DOHH2 (cell line): ENCODE results near the gene TRPM1.
A peak's percentile ranks its signal among the peaks of the same experiment; 100 is the strongest.

ENCODE experiments used
- EZH2phosphoT487 ChIP-seq: fragments of 200-600 bp; sonication (generic); IDR thresholded peaks from 2 replicates; pipeline ENCODE4 v1.6.1; 2017; ENCODE audit warnings: borderline replicate concordance, mild to moderate bottlenecking, antibody characterized with exemption, low read length, moderate library complexity, mixed read lengths
- TF ChIP-seq, protein P1 (sequence below): fragments of 200-600 bp; sonication (generic); IDR thresholded peaks from one replicate; pipeline ENCODE4 v1.5.1; 2014; ENCODE audit warnings: antibody characterized with exemption, mild to moderate bottlenecking, low read depth, low read length; ENCODE audit not compliant: poor library complexity, severe bottlenecking

DNA sequence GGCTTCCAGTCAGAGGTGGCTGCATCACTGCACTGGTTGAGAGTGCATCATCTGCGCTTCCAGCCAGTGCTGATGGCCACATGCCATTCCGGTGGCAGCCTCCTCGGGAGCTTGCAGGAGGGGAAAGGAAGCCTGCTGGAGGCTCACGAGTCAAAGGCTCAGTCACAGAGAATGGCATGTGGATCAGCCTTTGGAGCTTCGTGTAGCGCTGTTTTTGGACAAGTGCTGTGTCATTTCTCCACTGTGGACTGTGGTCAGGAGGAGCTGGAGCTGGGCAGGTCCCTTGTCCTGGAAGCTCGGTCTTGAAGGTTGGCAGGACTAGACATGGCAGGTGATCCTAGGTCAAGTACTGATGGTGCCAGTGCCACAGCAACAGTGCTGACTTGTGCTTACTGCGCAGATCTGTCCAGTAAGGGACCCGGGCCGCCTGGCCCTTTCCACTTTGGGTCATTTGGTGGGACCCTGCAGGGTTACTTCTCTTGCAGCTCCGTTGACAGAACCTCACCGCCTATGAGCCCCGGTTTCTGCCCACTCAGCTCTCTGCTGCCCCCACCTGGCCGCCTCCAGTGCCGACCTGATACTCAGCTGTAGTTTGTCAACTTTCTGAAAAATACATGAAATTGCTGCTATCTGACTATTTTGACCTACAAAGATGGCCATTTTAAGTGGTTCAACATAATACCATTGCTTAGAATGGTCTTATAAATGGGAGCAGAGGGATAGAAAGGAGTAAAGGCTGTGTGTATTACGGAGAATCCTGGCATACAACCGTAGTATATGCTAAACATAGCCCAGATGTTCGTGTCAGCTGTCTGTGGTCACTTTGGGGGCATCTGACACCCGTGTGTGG lies 27.6 kb upstream of the TRPM1 start:
- TF ChIP-seq, protein P1, sequence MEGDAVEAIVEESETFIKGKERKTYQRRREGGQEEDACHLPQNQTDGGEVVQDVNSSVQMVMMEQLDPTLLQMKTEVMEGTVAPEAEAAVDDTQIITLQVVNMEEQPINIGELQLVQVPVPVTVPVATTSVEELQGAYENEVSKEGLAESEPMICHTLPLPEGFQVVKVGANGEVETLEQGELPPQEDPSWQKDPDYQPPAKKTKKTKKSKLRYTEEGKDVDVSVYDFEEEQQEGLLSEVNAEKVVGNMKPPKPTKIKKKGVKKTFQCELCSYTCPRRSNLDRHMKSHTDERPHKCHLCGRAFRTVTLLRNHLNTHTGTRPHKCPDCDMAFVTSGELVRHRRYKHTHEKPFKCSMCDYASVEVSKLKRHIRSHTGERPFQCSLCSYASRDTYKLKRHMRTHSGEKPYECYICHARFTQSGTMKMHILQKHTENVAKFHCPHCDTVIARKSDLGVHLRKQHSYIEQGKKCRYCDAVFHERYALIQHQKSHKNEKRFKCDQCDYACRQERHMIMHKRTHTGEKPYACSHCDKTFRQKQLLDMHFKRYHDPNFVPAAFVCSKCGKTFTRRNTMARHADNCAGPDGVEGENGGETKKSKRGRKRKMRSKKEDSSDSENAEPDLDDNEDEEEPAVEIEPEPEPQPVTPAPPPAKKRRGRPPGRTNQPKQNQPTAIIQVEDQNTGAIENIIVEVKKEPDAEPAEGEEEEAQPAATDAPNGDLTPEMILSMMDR = peak; percentile 98
- no peak for TF ChIP-seq EZH2phosphoT487
